IPS-20b (cell line): ENCODE results near the gene BORCS6.

Source experiments
- H3K27ac ChIP-seq: one replicate; pipeline ENCODE4 v1.5.1; 2013; ENCODE audit warnings: low read length
- H3K27me3 ChIP-seq: 2 replicates; pipeline ENCODE4 v1.6.1; 2013; ENCODE audit warnings: mild to moderate bottlenecking, low read length, inconsistent platforms; ENCODE audit not compliant: insufficient read depth
- H3K36me3 ChIP-seq: 2 replicates; pipeline ENCODE4 v1.6.1; 2013; ENCODE audit warnings: low read depth, mild to moderate bottlenecking, inconsistent platforms, low read length, moderate library complexity; ENCODE audit not compliant: insufficient read depth
- H3K4me1 ChIP-seq: 2 replicates; pipeline ENCODE4 v1.6.1; 2013; ENCODE audit warnings: mild to moderate bottlenecking, control low read depth, inconsistent platforms, low read length, moderate library complexity; ENCODE audit not compliant: insufficient read depth
- H3K4me3 ChIP-seq: 2 replicates; pipeline ENCODE4 v1.5.1; 2013; ENCODE audit warnings: mild to moderate bottlenecking, low read length, inconsistent platforms
- H3K9ac ChIP-seq: 2 replicates; pipeline ENCODE4 v1.6.1; 2013; ENCODE audit warnings: low read depth, mild to moderate bottlenecking, inconsistent platforms, low read length, moderate library complexity
- H3K9me3 ChIP-seq: 2 replicates; pipeline ENCODE4 v1.6.1; 2013; ENCODE audit warnings: mild to moderate bottlenecking, low read depth, low read length, inconsistent platforms; ENCODE audit not compliant: insufficient read depth

BORCS6 gene

DNA sequence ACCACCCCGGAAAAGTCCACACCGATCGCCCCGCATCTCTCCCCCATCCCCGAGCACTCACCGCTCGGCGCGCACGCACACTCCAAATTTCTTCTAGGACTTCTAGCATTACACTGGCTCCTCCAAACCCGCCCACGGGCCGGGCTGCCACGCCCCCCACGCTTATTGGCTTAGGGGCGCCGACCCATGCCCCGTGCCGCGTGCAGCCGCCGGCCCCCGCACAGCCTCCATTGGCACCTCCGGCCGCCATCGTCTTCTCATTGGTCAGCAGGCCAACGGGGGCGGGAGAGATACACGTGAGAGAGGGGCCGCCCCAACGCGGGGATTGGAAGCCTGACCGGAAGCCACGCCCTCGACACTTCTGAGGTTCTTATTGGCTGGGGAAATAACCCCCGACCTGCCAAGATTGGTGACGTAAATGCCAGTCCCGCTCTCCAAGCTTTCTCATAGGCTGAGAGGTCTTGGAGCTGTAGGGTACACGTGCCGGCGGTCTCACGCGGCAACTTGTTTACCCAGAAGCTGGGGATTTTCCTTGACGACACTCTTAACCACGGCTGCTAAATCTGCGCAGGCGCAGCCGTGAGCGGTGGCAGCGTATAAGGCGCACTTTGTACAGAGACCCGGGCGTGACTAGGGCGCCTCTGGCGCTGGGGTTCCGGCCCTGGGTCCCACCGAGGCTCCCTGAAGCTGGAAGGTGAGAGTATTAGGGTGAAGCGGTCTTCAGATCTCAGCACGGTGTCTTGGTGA is 33.6 kb downstream of the BORCS6 start:
- H3K27ac ChIP-seq, result peak overlapping the region; percentile 89
- H3K27me3 ChIP-seq, result no peaks in the 10 kb centered on the region
- peaks cover 19% of the 10 kb centered on the region for H3K36me3 ChIP-seq
- peak overlapping the region; percentile 93 for H3K4me3 ChIP-seq
- peaks cover 12% of the 10 kb centered on the region; the same call in 1 of the 2 replicates for H3K4me1 ChIP-seq
- H3K9ac ChIP-seq, result peak overlapping the region; percentile 94
- H3K9me3 ChIP-seq, result no peaks in the 10 kb centered on the region

DNA sequence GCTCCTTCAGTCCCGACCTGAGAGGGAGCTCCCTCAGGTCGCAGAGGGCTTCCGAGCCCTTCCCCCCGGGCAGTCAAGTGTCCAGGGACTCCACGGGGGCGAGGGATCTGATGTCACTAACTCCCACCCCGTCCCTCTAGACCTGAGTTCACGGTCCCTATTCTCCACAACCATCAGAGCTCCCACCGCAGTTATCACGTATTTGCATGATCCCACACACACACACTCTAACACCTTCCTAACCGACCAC is 34.1 kb downstream of the BORCS6 start:
- peak overlapping the region; percentile 93 for H3K4me3 ChIP-seq
- peak overlapping the region; percentile 87; the same call in 1 of the 2 replicates for H3K9ac ChIP-seq
- H3K36me3 ChIP-seq, result peaks cover 14% of the 10 kb centered on the region
- no peaks in the 10 kb centered on the region for H3K9me3 ChIP-seq
- H3K4me1 ChIP-seq, result peaks cover 12% of the 10 kb centered on the region; the same call in 1 of the 2 replicates
- no peaks in the 10 kb centered on the region for H3K27me3 ChIP-seq
- no peak overlapping the region for H3K27ac ChIP-seq

DNA sequence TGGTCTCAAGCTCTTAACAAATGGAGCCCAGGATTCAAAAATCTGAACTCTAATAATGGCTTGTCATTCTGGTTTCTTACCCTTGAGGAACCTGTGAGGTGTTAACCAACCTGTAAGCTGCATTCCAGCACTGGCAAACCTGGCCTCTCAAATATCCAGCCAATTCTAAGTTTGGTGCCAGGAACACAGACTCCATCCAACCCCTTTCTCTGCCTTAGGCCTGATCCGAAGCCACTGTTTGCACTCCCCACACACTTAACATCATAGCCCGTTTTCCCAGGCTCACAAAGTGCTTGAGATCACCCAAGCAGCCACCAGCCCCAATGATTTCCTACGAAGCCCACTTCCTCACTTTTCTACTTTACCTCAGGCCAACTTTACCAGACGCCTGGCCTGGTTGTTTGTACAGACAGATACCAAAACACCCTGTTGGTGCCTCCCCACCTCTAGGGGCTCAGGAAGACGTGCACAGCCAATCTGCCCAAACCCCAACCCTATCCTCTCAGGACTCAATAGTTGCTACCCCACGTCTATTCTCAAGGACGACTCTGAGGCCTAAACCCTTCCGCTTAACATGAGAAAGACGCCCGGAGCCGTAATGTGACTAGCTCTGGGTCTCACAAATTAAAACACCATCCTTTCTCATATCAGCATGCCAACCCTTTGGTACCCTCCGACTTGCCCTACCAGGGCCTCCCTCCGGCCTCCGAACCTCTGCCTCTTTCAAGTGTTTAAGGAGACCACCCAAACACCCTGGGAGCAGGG is 34.6 kb downstream of the BORCS6 start:
- Histone ChIP-seq H3K27me3 (no peaks in the 10 kb centered on the region), H3K27ac (no peak overlapping the region), H3K4me3 (peak overlapping the region; percentile 93), H3K9ac (peak overlapping the region; percentile 87; the same call in 1 of the 2 replicates), H3K9me3 (no peaks in the 10 kb centered on the region), H3K4me1 (peaks cover 12% of the 10 kb centered on the region; the same call in 1 of the 2 replicates), H3K36me3 (peaks cover 10% of the 10 kb centered on the region)

DNA sequence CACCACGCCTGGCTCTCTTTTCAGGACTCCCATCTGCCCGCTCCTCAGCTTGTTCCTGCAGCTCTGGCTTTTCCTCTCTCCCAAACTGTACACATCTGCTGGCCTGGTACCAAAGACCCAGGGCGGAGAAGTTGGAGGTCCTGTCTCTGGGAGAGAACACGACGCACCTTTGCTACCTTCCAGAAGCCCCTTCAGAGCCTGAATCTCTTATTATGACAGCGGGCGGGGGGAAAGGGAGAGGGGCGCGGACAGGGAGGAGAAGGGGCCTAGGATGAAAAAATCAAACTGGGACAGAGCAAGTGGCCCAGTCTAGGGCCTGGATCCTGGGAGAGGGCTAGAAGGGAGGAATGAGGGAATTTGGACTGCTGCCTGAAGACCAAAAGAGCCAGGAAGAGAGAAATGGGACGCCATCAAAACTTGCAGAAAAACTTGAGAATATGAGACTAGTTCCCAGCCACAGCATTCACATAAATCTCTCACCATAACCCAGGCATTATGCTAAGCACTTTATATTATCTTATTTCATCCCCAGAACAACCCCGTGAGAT is 35.3 kb downstream of the BORCS6 start:
- Histone ChIP-seq H3K9ac (peak overlapping the region; percentile 62; the same call in 1 of the 2 replicates), H3K4me3 (peak overlapping the region; percentile 93), H3K27me3 (no peaks in the 10 kb centered on the region), H3K27ac (no peak overlapping the region), H3K36me3 (peaks cover 13% of the 10 kb centered on the region), H3K4me1 (peaks cover 12% of the 10 kb centered on the region; the same call in 1 of the 2 replicates), H3K9me3 (no peaks in the 10 kb centered on the region)

DNA sequence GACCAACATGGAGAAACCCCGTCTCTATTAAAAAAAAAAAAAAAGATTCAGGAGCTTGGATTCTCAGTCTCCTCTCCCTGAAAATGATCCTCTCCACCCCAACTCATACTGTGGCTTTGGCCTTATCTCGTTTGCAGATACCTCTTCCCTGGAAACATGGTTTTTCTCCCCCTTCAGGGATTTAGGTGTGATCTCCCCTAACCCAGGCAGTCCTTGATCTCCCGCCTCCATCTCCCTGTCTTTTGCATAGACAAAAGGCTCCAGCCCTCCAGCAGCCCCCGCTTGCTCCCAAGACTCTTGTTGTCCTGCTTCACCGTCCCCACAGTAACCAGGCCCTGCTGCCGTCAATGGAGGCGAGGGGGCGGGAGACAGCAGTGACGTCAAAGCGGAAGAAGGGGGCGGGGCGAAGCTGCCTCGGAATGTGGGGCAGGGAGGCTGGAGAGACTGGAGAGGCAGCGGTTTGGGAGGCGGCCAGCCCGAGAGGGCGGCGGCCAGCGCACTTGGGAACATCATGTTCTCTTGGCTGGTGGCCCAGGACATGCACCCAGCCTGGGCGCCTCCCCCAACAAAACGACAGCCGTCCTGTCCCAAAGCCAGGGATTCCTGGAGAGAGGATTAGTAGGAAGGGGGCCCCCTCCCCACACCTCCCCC is 35.9 kb downstream of the BORCS6 start:
- Histone ChIP-seq H3K9ac (peak overlapping the region; percentile 62; the same call in 1 of the 2 replicates), H3K4me3 (peak overlapping the region; percentile 93), H3K9me3 (no peaks in the 10 kb centered on the region), H3K27ac (no peak overlapping the region), H3K36me3 (peaks cover 13% of the 10 kb centered on the region), H3K27me3 (no peaks in the 10 kb centered on the region), H3K4me1 (peaks cover 12% of the 10 kb centered on the region; the same call in 1 of the 2 replicates)

DNA sequence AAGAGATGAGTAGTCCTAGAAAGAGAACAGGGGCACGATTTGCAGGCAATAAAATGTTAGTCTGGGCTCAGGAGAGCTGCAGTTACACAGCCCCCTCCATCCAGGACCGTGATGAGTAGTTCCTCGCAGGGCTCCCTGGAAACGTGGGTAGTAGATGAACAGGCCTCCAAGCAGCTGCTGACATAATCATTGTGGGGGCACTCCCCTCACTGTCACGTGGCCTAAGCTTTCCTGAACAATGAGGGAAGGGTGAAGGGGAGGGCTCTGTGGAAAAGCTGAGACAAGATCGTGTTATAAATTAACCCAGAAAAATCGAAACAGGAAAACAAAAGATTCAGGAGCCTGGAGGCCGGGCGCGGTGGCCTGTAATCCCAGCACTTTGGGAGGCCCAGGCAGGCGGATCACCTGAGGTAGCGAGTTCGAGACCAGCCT is 36.4 kb downstream of the BORCS6 start:
- H3K36me3 ChIP-seq, result peaks cover 17% of the 10 kb centered on the region
- peak overlapping the region; percentile 49; the same call in 1 of the 2 replicates for H3K9ac ChIP-seq
- H3K4me3 ChIP-seq, result no peak overlapping the region
- H3K4me1 ChIP-seq, result peaks cover 12% of the 10 kb centered on the region; the same call in 1 of the 2 replicates
- H3K27me3 ChIP-seq, result no peaks in the 10 kb centered on the region
- no peaks in the 10 kb centered on the region for H3K9me3 ChIP-seq
- H3K27ac ChIP-seq, result no peak overlapping the region

DNA sequence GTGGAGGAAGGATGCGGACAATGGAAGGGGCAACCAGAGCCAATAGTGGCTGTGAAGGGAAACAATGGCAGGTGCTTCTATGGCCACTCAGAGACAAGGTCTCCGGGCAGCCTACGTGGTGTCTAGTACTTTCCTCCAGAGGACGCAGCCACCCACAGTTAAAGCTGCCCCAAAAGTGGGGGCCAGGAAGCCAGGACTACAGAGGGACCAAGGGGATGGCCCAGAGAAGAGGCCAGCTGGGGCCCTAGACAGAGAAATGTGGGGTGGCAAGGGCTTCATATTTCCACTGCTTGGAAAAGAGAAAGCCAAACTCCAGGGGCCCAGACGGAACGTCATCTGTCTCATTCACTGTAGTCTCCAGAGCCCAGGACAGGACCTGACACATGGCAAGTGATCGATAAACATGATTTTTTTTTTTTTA is 36.9 kb downstream of the BORCS6 start:
- Histone ChIP-seq H3K4me3 (peak overlapping the region; percentile 93; the same call in 1 of the 2 replicates), H3K9ac (no peak overlapping the region), H3K36me3 (peaks cover 22% of the 10 kb centered on the region), H3K4me1 (peaks cover 12% of the 10 kb centered on the region; the same call in 1 of the 2 replicates), H3K9me3 (no peaks in the 10 kb centered on the region), H3K27me3 (no peaks in the 10 kb centered on the region), H3K27ac (no peak overlapping the region)

DNA sequence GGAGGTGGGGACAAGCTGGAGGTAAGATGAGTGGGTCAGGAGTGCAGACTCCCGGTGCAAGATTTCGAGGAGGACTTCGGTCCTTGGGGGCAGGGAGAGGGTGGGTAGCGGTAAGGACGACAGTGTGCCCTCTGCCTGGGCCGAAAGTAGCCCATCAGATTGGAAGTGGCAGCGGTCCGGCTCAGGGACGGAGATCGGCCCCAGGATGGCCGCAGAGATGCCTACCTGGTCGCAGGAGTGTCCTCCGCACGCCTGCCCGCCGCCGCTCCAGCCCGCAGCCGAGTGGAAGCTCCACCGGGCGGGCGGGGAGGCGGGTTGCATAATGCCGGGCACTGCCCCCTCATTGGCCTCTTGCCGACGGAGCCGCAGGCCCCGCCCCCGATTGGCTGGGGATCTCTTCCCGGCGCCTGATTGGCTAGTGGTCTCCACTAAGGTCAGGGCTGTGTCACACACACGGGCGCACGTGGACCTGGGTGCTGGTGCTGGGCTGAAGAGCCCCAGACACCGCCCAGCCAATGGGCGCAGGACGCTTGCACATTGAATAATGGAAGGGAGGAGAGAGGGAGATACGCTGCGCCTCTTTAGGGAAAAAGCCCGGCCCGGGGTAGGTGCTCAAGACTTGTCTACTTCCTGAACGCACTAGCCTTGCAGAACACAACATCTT is 37.7 kb downstream of the BORCS6 start, which contains the start of gene PER1:
PER1 (minus strand) TSS at position 293 of the 664 bp plus-strand sequence. CDS start 1,698 bp downstream, outside the sequence.
- no peaks in the 10 kb centered on the region for H3K9me3 ChIP-seq
- H3K27me3 ChIP-seq, result no peaks in the 10 kb centered on the region
- peaks cover 30% of the 10 kb centered on the region for H3K36me3 ChIP-seq
- H3K4me1 ChIP-seq, result peaks cover 12% of the 10 kb centered on the region; the same call in 1 of the 2 replicates
- H3K4me3 ChIP-seq, result peak within 1 kb of the TSS; percentile 93
- H3K9ac ChIP-seq, result peak within 1 kb of the TSS; percentile 87; the same call in 1 of the 2 replicates
- H3K27ac ChIP-seq, result peak within 1 kb of the TSS; percentile 21

DNA sequence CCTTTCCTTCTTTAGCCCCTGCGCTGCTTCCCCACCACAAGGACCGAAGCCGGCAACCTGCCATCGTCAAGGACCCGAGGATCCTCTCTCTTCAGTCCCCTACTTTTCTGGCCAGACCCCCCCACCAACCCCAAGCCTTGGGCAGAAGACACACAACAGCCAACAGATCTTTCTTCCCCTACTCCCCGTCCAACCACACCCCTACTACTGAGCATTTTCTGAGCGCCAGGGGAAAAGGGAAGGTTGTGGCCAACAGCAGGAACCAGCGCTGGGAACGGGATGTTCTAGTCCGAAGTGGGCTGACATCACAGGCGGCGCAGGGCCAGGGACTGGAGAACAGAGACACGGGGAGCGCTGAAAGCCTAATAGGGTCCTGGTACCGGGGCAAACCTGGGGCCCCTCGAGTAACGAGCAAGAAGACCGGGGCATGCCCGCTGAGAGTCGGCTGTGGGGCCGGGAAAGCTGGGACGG is 38.3 kb downstream of the BORCS6 start:
- peaks cover 12% of the 10 kb centered on the region; the same call in 1 of the 2 replicates for H3K4me1 ChIP-seq
- H3K9ac ChIP-seq, result peak overlapping the region; percentile 87; the same call in 1 of the 2 replicates
- H3K36me3 ChIP-seq, result peaks cover 35% of the 10 kb centered on the region
- H3K27ac ChIP-seq, result peak overlapping the region; percentile 21
- H3K27me3 ChIP-seq, result no peaks in the 10 kb centered on the region
- no peaks in the 10 kb centered on the region for H3K9me3 ChIP-seq
- H3K4me3 ChIP-seq, result peak overlapping the region; percentile 93

DNA sequence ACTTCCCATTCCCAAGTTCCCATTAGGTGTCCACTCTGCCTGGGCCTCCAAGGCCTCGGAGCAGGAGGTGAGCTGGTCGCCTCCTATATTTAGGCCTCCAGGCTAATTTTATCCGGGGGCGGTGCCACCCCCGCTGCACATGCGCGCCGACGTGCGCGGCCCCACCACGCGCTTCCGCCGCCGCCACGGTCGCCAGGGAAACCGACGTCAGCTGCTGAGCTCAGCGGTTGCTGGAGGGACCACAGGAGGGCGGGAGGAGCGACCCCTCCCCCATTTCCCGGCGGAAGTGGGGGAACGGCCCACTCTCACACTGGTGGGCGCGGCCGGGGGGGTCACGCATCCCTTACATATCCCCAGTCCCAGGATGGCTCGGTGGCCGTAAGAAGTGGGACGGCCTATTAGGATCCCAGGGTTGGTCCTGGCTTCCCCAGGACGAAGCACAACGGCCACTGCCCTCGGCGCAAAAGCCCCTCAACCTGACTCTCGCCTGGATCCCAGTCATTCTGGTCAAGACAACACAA is 38.8 kb downstream of the BORCS6 start:
- Histone ChIP-seq H3K27me3 (no peaks in the 10 kb centered on the region), H3K36me3 (peaks cover 40% of the 10 kb centered on the region), H3K9me3 (no peaks in the 10 kb centered on the region), H3K4me3 (peak overlapping the region; percentile 93), H3K4me1 (peaks cover 12% of the 10 kb centered on the region; the same call in 1 of the 2 replicates), H3K27ac (no peak overlapping the region), H3K9ac (peak overlapping the region; percentile 87; the same call in 1 of the 2 replicates)
